Transverse colon (tissue), 4 donors: ENCODE measurements around the gene AQP12A. TPM values are rescaled to one million over a fixed set of nuclear protein-coding genes. Genes with fewer than 3 reads are reported as not detected.

ENCODE experiments used
- DNase-seq: peaks from one replicate; pipeline ENCODE4 v3.0.0-alpha.2; 2019
- H3K27ac ChIP-seq, 4 donors: fragments of 200-600 bp; sonication (generic); 2 replicates each; pipeline ENCODE4 v1.5.1; 2016 to 2018; ENCODE audit warnings: inconsistent platforms in 4 of 4
- H3K27me3 ChIP-seq: fragments of 200-600 bp; sonication (generic); 2 replicates; pipeline ENCODE4 v1.5.1; 2017; ENCODE audit warnings: inconsistent platforms
- H3K36me3 ChIP-seq, 4 donors: fragments of 200-600 bp; sonication (generic); 2 replicates each; pipeline ENCODE4 v1.5.1; 2017 to 2019; ENCODE audit warnings: inconsistent platforms in 4 of 4
- H3K4me1 ChIP-seq, 4 donors: fragments of 200-600 bp; sonication (generic); 2 replicates each; pipeline ENCODE4 v1.5.1; 2017 to 2020; ENCODE audit warnings: inconsistent platforms in 4 of 4
- H3K4me3 ChIP-seq, 4 donors: fragments of 200-600 bp; sonication (generic); 1 replicate in 1 of 4; 2 replicates in 3 of 4; pipeline versions ENCODE4 v1.5.1 to v1.6.1; 2017 to 2019; ENCODE audit warnings: inconsistent platforms in 4 of 4
- H3K9me3 ChIP-seq, 2 donors: fragments of 200-600 bp; sonication (generic); 2 replicates each; pipeline ENCODE4 v1.5.1; 2017 to 2019; ENCODE audit warnings: inconsistent platforms in 2 of 2
- CTCF ChIP-seq, 5 experiments: fragments of 200-600 bp in 3 of 5; fragments of 450-650 bp in 2 of 5; sonication (generic) in 3 of 5; IDR thresholded peaks; 1 replicate in 2 of 5; 2 replicates in 3 of 5; pipeline ENCODE4 v1.5.1; 2016 to 2017; ENCODE audit warnings: antibody characterized with exemption in 5 of 5, inconsistent platforms in 3 of 5, mild to moderate bottlenecking in 2 of 5, moderate library complexity in 1 of 5
- EP300 ChIP-seq: sonication (generic); formaldehyde crosslinking; IDR thresholded peaks from one replicate; pipeline ENCODE4 v1.6.1; 2017; ENCODE audit warnings: antibody characterized with exemption, low read depth
- POLR2A ChIP-seq: fragments of 450-650 bp; IDR thresholded peaks from one replicate; pipeline ENCODE4 v1.6.1; 2016; ENCODE audit warnings: antibody characterized with exemption, mild to moderate bottlenecking, moderate library complexity
- POLR2AphosphoS5 ChIP-seq, 3 donors: sonication (generic); formaldehyde crosslinking; IDR thresholded peaks; one replicate each; pipeline ENCODE4 v1.6.1; 2016; ENCODE audit warnings: antibody characterized with exemption in 3 of 3
- WGBS, 2 donors: methylation state at CpG; one replicate each; pipeline ENCODE4 v1.1.5; 2018; ENCODE audit warnings: low coverage in 1 of 2; 5-methylcytosine and 5-hydroxymethylcytosine counted together
- in situ Hi-C, 4 donors: fragments of 200-750 bp; cut with MboI; loops; one replicate each; pipeline versions ENCODE4 v1.15.0 to v1.15.1; 2017; ENCODE audit warnings: low sequenced_read_pairs in 3 of 4, low pct_ligation_motif_present in 1 of 4, low pct_unique_long_range_greater_than_20kb in 1 of 4
- intact Hi-C: fragments of 100-400 bp; cut with DNase I; formaldehyde crosslinking; loops from one replicate; pipeline ENCODE4 v1.15.1; 2023; ENCODE audit warnings: low total_unique reads
- total RNA-seq, 4 donors: library from RNA; depleted of rRNA; stranded (reverse); fragments of >200 nt; gene quantifications; one replicate each; pipeline ENCODE4 v1.1.0, GENCODE V29; 2016

The AQP12A gene
- total RNA-seq, 4 donors from 2014 or later = not detected

- TF ChIP-seq EP300 = no peak
- no peak for TF ChIP-seq POLR2AphosphoS5 (IDR thresholded peaks at IDR 0.05)
- TF ChIP-seq CTCF (IDR thresholded peaks at IDR 0.05) = no peak
- TF ChIP-seq POLR2A = no peak
- Histone ChIP-seq H3K27ac (no peak overlapping the region), H3K9me3 (no peaks in the 10 kb centered on the region), H3K4me3 (no peak overlapping the region), H3K27me3 (peaks cover 2% of the 10 kb centered on the region), H3K4me1 (no peaks in the 10 kb centered on the region), H3K36me3 (no peaks in the 10 kb centered on the region)
- in situ Hi-C loops (no loop called here), intact Hi-C loops (no loop called here)
- DNase-seq = no peak
- 70% methylated on average over 11 of the region's 12 CpGs; no CpG with 5 or more reads in 1 of the 2 donors for WGBS, 2 donors
Measured at GRCh38 chr2:240725266-240725665, 33.6 kb downstream of the AQP12A start.

- TF ChIP-seq CTCF (IDR thresholded peaks at IDR 0.05) = no peak
- no peak for TF ChIP-seq POLR2A
- no peak for TF ChIP-seq EP300
- TF ChIP-seq POLR2AphosphoS5 (IDR thresholded peaks at IDR 0.05) = no peak
- peaks cover 6% of the 10 kb centered on the region for H3K27me3 ChIP-seq
- no peak for DNase-seq
- no peaks in the 10 kb centered on the region for H3K36me3 ChIP-seq
- intact Hi-C loops = no loop called here
- in situ Hi-C loops = no loop called here
- WGBS, 2 donors = 65 to 92% methylated on average over 2 to 7 of the region's 7 CpGs
- no peak overlapping the region for H3K4me3 ChIP-seq
- no peaks in the 10 kb centered on the region for H3K4me1 ChIP-seq
- H3K9me3 ChIP-seq = no peaks in the 10 kb centered on the region
- H3K27ac ChIP-seq = no peak overlapping the region
Measured at GRCh38 chr2:240725671-240726070, 34.0 kb downstream of the AQP12A start.

- no peak for TF ChIP-seq CTCF (IDR thresholded peaks at IDR 0.05)
- TF ChIP-seq POLR2AphosphoS5 (IDR thresholded peaks at IDR 0.05) = no peak
- TF ChIP-seq POLR2A = no peak
- no peak for TF ChIP-seq EP300
- H3K4me3 ChIP-seq = no peak overlapping the region
- DNase-seq = no peak
- no peak overlapping the region for H3K27ac ChIP-seq
- H3K4me1 ChIP-seq = no peaks in the 10 kb centered on the region
- in situ Hi-C loops (no loop called here), intact Hi-C loops (no loop called here)
- peaks cover 16% of the 10 kb centered on the region for H3K27me3 ChIP-seq
- no peaks in the 10 kb centered on the region for H3K36me3 ChIP-seq
- no peaks in the 10 kb centered on the region for H3K9me3 ChIP-seq
- WGBS, 2 donors = 83 to 88% methylated on average over 12 to 14 of the region's 14 CpGs
Measured at GRCh38 chr2:240726876-240727275, 35.2 kb downstream of the AQP12A start.

- intact Hi-C loops = no loop called here
- Histone ChIP-seq H3K36me3 (no peaks in the 10 kb centered on the region), H3K27me3 (peaks cover 16% of the 10 kb centered on the region), H3K27ac (no peak overlapping the region), H3K4me1 (no peaks in the 10 kb centered on the region), H3K9me3 (no peaks in the 10 kb centered on the region), H3K4me3 (no peak overlapping the region)
- in situ Hi-C loops = no loop called here
- TF ChIP-seq CTCF (IDR thresholded peaks at IDR 0.05) (no peak), EP300 (no peak), POLR2AphosphoS5 (IDR thresholded peaks at IDR 0.05) (no peak), POLR2A (no peak)
- DNase-seq = no peak
- 88% methylated on average over 13 of the region's 14 CpGs; no CpG with 5 or more reads in 1 of the 2 donors for WGBS, 2 donors
Measured at GRCh38 chr2:240727439-240727838, 35.8 kb downstream of the AQP12A start.
